GM18508 (cell line): ENCODE data around the gene OR10D3.
"Not testable (repeated sequence)": the region's sequence is repeated elsewhere in the genome, so short reads cannot be mapped to it uniquely, and the experiment has no call there.

Experiments used
- ATAC-seq: cut with Tn5 transposase; IDR thresholded peaks from one replicate; pipeline ENCODE4 v1.9.1; 2021; ENCODE audit warnings: moderate number of reproducible peaks; ENCODE audit not compliant: insufficient read depth, unreplicated experiment

The OR10D3 gene

DNA sequence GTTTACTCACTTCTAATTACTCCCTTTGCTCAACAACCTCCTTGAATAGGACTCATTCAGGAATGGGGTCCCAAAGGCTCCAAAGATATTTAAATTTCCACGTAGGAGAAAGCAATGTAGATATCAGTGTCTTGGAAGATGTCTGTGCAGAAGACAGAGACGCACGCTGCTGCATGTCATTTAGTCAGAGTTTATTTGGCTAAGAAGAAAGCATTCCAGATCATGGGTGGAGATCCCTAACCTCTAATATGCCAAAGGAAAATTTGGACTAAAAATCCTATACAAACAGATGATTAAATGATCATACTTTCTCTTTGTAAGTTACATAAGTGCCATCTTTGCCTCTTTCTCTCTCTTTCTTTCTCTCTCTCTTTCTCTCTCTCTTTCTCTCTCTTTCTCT, at the start of gene OR10D3:
Gene OR10D3, plus strand, starts transcription at position 278 of the 400 bp plus-strand sequence. CDS start 1,925 bp downstream, outside the sequence.
- no peak for ATAC-seq

- no peak for ATAC-seq
These were observed 40.1 kb upstream of the OR10D3 start for GRCh38 chr11:124143034-124143433.

DNA sequence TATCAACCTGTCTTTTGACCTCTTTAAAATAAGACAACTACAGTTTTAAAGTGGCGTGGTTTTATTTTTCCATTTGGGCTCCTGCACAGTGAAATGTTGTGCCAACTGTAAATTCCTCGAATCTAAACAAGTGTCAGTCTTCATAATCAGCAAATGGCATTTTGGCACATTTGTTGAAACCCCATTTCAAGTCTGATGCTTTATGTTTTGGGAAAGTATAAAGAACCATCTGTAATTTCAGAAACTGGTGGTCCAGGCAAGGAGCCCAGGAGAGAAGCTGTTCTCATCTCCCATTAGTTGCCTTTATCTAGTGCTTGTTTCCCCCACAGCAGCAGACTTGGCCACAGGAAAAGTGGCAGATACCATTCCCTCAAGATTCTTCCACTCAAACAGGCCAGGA, 35.2 kb upstream of the OR10D3 start:
- ATAC-seq, result no peak

GRCh38 chr11:124150684-124151083, 32.5 kb upstream of the OR10D3 start:
- no peak for ATAC-seq

DNA sequence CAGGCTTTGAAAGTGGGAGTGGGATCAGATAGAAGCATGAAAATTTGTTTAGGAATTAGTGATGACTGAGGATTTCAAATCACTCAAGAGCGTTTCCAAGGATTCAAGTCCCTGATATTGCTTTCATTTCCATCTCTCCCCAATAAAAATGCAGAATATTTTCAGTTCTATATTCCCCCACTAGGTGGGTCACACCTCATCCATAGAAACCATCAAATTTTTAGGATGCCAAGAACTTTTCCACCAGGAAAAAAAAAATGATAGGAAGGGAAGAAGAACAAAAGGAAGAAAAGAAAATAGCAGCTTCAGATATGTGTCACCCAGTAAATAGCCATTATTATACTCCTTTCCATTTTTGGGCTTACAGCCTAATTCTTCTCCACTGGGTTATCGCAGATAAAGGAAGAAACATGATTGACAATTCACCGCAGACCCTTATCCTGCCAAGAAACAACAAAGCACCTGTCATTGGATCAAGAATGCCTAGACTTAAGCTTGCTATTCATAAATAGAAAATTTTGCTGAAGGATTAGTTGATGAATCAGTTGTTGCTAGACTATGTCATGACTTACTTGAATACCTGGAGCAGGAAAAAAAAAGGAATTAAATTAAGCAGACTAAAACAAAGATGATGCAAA, 30.3 kb upstream of the OR10D3 start:
- ATAC-seq, result no peak

DNA sequence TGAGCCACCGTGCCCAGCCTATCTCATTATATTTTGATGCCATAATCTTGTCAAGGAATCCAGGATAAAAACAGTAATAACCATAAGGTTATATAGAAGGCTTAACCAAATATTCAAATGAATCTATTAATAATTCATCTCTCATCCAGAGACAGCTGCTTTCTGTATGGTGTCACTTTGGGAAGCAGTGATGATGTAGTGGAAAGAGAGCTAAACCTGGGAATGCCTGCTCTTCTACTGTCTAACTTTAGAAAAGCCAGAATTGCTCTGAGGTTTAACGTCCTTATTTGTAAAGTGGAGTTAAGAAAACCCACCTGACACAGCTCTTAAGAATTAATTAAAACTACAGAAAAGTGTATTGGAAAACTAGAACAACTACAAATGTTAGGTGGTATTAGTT, 29.3 kb upstream of the OR10D3 start:
- ATAC-seq, result no peak

DNA sequence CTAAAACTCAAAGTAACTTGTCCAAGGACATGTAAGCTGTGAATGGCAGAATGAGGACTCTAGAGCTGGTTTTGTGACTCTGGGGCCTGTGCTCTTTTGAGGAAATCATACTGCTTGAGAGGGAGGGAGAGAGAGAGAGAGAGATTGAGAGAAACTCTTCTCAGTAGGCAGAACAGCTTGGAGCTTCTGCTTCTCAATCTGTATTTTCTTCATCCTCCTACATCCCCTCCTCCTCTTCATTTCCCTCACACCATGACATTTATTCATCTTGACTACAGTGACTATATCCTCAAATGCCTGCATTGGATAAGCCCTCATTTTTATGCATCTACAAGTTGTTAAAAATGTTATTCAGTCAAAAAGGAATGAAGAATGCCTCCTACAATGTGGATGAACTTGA, 23.7 kb upstream of the OR10D3 start:
- no peak for ATAC-seq

DNA sequence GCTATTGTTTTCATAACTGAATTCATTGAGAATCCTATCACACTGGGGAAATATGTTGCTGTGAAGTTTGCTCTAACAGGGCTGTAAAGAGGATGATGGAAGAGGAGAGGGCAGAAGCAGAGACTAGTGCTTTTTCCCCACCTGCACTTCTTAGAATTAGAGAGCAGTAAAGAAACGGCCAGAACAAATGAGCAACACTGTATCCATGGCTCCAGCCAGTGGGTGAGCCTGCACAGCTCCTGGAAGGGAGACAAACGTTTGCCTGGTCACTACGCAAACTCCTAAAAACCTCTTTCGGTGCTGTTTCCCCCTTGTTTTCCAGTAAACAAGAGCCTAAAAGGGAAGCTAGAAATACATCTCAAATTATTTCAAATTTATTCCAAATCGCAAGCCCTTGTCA, 22.2 kb upstream of the OR10D3 start:
- no peak for ATAC-seq

DNA sequence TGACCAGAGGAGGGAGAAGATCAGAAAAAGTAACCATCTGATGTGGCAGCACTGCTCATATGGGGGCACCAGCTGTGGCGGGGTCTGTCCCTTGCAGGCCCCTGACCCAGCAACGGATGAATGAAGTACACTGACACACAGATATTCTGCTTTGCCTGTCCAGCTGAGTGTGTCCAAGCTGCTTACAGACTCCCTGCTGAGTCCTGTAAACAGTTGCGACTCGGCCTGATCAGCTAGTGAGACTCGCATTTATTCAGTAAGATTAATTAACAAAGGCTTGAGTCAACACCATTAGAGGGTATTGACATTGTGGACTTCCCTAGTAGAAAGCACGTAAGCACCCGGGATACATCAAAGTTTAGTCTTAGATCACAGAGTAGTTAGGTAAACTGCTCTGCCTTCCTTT, 15.3 kb upstream of the OR10D3 start:
- ATAC-seq, result no peak

- no peak for ATAC-seq
These were observed 14.3 kb upstream of the OR10D3 start for GRCh38 chr11:124168796-124169195.

DNA sequence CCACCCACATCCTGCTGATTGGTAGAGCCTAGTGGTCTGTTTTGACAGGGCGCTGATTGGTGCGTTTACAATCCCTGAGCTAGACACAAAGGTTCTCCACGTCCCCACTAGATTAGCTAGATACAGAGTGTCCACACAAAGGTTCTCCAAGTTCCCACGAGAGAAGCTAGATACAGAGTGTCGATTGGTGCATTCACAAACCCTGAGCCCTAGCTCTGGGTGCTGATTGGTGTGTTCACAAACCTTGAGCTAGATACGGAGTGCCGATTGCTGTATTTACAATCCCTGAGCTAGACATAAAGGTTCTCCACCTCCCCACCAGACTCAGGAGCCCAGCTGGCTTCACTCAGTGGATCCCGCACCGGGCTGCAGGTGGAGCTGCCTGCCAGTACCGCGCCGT, 12.8 kb upstream of the OR10D3 start:
- not testable (repeated sequence) for ATAC-seq

DNA sequence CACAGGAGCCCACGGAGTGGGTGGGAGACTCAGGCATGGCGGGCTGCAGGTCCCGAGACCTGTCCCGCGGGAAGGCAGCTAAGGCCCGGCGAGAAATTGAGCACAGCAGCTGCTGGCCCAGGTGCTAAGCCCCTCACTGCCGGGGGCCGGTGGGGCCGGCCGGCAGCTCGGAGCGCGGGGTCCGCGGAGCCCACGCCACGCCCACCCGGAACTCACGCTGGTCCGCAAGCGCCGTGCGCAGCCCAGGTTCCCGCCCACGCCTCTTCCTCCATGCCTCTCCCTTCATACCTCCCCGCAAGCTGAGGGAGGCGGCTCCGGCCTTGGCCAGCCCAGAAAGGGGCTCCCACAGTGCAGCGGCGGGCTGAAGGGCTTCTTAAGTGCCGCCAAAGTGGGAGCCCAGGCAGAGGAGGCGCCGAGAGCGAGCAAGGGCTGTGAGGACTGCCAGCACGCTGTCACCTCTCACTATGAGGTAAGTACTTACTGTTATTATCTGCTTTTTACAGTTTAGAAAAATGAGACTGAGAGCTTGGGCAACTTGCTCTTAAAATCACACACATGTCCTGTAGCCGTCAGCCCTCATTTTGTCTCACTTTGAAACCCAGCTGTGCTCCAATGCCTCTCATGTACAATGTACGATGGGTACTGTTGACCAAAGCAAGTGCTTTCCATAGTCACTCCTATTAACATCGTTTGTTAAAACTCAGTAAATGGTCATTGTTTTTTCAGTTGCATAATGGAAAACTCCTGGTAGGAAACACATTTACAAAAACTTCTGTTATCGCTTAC, 12.2 kb upstream of the OR10D3 start:
- no peak for ATAC-seq

- no peak for ATAC-seq
These were observed 11.0 kb upstream of the OR10D3 start for GRCh38 chr11:124172101-124172500.

- ATAC-seq, result no peak
These were observed 10.5 kb upstream of the OR10D3 start for GRCh38 chr11:124172599-124172998.

DNA sequence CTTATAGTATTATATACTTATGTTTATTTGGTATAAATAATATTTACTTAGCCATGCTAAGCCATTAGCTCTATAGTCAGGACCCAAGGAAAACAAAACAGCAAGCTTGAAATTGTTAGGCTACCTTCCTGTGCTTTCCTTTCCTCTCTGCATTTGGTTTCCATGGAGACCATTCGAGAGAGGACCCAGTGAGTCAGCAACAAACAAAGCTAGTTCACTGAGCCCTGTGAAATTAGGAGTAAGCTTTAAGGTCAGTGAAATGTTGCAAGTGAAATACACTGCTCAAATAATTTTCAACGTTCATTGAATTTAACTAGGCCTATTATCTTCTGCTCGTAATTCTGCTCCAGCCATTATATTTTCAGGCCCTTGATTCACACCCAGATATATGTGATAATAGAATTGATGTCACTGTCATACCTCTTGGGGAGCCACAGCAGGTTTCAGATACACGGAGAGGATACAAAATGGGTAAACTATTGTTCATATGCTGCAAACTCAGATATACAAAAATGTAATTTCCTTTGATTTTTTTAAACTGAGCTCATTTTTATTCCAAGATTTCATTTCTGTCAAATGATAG, 9.1 kb upstream of the OR10D3 start:
- ATAC-seq, result no peak

DNA sequence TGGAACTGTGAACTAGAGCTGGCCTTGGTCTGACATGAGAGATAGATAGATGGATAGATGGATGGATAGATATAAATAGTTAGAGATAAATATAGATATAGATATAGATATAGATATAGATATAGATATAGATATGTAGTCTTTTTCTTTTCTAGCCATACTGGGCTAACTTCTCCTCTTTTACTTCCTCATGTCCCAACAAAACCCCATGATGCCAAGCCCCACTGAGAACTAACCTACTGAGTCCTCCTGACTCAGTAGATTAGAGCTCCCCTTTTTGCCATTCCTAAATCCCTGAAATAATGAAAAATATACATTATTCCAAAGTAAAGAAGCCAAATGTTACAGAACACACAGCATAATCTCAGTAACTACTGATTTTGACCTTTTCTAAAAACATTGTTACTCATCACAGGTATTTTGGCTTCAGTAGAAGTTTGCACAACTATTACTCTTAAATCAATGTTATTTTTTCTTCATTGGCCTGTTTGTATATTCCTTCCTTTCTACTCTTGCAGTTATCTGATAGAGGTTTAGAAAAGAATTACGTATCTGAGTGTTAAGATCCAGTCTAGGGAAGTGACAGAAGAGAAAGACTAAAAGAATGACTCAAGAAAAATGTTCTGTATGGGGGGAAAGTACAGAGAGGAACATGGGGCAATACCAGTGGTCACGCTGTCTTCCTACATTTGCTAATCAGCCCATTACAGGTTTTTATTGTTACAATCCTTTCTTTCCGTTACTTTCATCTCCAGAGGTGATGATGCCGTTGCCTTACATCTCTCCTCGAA, 6.0 kb upstream of the OR10D3 start:
- no peak for ATAC-seq

- ATAC-seq, result no peak
These were observed 3.8 kb upstream of the OR10D3 start for GRCh38 chr11:124179310-124179709.

DNA sequence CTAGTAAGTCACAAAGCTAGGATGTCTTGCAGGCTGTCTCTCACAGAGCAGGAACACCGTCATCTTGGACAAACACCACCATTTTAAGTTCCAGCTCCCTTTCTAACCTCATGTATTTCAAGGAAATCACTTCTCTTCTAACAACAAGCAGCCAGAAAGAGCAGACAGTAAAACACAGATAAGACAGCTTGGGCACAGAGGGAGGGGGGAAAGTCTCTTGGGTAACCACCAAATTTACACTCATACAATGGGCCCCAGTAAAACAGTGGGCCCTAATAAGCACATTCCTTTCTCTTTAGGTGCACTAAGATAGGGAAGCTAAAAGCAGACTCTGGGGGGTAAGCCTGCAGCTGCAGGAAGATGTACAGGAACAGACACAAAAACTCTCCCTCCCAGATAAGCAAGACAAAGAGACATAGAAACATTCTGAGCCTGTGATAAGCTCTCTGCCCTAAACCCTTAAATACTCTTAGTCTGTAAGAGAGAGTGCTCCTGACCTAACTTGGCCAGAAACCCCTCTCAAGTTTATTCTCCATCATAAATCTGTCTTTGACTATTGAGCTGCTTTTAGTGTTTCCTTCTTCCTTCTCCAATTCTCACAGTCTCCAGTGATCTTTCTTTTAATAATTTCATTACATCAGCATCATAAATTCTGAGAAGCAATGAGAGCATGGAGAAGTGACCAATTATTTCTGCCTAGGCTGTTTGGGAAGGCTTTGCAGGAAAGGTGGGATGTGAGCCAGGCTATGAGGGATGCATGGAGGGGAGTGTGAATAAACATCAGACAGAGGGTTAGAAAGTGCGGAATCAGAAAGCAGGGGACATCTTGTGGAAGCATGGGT, 7.4 kb downstream of the OR10D3 start:
- no peak for ATAC-seq

GRCh38 chr11:124193221-124194010, 10.3 kb downstream of the OR10D3 start:
- ATAC-seq, result no peak
